GM12874 (cell line): ENCODE data around the gene CAPN8.
A peak's percentile ranks its signal among the peaks of the same experiment; 100 is the strongest.

Experiments used
- TF ChIP-seq, protein P1 (sequence below): IDR thresholded peaks from 2 replicates; pipeline ENCODE4 v1.5.1; 2011; ENCODE audit warnings: low read depth, mild to moderate bottlenecking, control low read depth, low read length, moderate library complexity; ENCODE audit not compliant: insufficient read depth

Gene CAPN8

DNA sequence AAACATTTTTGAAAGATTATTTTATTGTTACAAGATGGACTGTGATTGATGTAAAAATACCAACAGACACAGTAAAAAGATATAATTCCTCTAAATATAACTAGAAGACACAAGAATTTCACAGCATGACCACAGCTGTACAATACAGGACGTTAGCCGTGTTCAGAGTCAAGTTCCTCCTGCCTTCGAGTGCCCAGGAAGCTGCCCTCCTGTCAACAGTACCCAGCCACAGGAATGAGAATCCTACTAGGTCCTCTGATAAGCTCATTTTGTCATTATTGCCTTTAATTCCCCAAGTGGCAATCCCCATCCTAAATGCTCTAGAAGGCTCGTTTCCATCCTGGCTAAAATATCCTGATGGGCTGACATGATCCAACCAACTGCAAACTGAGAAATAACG is 30.4 kb upstream of the CAPN8 start:
- TF ChIP-seq, protein P1, sequence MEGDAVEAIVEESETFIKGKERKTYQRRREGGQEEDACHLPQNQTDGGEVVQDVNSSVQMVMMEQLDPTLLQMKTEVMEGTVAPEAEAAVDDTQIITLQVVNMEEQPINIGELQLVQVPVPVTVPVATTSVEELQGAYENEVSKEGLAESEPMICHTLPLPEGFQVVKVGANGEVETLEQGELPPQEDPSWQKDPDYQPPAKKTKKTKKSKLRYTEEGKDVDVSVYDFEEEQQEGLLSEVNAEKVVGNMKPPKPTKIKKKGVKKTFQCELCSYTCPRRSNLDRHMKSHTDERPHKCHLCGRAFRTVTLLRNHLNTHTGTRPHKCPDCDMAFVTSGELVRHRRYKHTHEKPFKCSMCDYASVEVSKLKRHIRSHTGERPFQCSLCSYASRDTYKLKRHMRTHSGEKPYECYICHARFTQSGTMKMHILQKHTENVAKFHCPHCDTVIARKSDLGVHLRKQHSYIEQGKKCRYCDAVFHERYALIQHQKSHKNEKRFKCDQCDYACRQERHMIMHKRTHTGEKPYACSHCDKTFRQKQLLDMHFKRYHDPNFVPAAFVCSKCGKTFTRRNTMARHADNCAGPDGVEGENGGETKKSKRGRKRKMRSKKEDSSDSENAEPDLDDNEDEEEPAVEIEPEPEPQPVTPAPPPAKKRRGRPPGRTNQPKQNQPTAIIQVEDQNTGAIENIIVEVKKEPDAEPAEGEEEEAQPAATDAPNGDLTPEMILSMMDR: no peak

DNA sequence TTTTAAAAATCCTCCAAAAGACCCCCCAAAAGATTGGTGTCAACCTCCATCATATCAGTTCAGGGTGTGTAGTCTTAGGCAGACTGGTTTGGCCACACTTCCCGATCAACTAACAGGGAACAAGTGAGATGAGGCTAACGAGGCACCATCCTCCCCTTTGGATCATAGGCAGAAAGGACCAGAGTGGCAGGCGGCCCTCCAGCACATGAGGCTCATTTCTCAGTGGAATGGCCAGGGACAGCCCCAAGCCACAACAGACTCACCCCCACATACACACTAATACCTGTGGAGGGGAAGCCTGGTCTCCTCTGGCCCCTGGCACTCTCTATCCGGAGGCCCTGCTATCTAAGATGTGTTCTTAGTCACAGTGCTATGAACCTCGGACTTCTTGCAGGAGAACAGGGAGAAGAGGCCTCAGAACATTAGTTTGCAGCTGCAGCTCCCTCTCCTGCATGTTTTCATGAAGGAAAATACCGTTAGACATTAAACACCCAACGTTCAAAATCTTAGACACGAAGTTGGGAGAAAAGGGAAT is 29.6 kb upstream of the CAPN8 start:
- TF ChIP-seq, protein P1: no peak

DNA sequence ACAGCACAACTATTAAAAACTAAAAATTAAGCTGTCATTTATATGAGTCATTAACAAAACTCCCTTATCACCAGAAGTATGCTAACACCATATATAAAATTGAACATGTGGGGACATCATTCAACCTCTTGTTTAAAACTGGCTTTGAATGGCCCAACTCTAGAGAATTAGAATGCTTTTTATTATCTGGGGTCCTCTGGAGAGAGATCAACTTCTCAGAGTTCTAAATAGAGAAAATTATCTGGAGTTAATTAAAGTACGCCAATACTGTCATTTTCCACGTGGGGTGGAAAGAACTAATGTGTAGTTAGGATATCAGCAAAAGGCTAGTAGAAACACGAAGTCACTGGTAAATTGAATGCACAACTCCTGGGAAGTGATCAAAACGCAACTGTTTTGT is 25.6 kb upstream of the CAPN8 start:
- TF ChIP-seq, protein P1: no peak

- TF ChIP-seq, protein P1: no peak
These were observed 18.9 kb upstream of the CAPN8 start for GRCh38 chr1:223684488-223684792.

DNA sequence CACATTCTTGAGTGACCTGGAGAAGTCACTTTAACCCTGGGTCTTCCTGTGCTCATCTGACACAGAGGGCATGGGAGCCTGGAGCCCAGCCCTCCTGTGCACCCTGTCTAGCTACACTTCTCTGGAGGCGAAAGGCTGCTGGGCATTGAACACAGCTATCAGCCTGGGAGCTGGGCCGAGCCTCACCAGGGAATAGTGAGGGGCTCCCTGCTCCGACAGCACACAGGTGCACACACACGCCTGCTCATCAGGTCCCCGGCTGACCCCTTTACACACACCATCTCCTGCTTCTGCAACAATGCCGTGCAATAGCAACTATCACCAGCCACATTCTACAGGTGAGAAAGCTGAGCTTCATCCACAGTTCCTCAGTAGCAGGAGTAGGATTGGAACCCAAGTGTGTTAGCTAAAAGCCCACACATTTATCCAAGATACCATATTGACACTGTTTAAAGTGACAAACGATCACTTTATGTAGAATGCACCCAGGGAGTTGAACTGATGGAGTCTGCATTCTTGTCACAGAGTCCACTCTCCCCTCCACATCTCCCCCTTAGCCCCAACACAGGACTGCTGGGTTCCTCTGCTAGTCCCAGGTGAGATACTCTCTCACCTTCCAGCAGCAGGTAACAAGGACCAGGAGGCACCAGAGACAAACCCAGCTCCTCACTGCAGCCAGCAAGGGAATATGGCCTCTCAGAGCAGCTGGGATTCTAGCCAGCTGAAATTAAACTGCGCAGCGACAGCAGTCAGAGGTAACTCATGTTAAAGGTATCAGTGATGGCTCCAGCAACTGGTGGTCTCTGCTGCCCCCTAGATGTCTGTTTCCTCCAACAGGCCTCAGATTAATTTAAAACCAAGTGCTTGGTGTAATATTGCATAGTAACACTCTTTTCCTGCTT is 18.3 kb upstream of the CAPN8 start:
- TF ChIP-seq, protein P1: peak; percentile 72

DNA sequence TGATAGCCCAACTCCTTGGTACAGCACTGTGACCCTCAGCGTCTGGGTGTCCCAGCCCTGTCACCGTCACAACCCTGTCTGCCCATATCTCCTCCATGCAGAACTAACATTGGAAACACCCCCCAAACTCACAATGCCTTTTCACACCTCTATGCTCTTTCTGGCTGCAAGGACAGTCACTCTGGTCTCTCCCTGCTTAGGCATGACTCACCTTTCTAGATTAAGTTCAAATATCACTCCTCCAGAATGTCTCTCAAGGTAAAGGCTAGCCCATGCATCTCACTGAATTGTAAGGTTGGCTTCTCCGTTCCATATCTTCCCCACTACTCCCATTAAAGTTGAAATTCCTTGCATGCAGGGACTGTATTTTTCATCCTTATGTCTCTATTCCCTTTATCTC is 17.0 kb upstream of the CAPN8 start:
- TF ChIP-seq, protein P1: no peak

DNA sequence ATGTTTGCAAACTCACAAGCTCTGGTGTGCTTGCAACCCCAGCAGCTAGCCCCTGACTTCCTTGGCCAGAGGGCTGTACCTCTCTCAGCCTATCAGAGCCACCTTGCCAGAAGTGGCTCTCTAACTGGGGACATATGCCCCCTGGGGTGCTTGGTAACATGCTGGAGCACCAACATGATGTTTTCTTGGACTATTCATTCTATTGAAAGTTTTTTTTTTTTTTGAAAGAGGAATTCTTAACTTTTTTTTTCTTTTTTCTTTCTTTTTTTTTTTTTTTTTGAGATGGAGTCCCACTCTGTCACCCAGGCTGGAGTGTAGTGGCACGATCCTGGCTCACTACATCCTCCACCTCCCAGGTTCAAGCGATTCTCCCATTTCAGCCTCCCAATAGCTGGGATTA is 14.7 kb upstream of the CAPN8 start:
- TF ChIP-seq, protein P1: no peak
